Stimulated activated CD8-positive, alpha-beta memory T cell treated with anti-CD3 and anti-CD28 coated beads, Interleukin-4, amount 100 ng/mL, for 48 hours (primary cell): Measurements from ENCODE around the gene PCAT7.
A peak's percentile ranks its signal among the peaks of the same experiment; 100 is the strongest.
"Not testable (repeated sequence)": the region's sequence is repeated elsewhere in the genome, so short reads cannot be mapped to it uniquely, and the experiment has no call there.

ENCODE experiments used
- DNase-seq: peaks from one replicate; pipeline ENCODE4 v3.0.0-alpha.2; 2020

Gene PCAT7

DNA sequence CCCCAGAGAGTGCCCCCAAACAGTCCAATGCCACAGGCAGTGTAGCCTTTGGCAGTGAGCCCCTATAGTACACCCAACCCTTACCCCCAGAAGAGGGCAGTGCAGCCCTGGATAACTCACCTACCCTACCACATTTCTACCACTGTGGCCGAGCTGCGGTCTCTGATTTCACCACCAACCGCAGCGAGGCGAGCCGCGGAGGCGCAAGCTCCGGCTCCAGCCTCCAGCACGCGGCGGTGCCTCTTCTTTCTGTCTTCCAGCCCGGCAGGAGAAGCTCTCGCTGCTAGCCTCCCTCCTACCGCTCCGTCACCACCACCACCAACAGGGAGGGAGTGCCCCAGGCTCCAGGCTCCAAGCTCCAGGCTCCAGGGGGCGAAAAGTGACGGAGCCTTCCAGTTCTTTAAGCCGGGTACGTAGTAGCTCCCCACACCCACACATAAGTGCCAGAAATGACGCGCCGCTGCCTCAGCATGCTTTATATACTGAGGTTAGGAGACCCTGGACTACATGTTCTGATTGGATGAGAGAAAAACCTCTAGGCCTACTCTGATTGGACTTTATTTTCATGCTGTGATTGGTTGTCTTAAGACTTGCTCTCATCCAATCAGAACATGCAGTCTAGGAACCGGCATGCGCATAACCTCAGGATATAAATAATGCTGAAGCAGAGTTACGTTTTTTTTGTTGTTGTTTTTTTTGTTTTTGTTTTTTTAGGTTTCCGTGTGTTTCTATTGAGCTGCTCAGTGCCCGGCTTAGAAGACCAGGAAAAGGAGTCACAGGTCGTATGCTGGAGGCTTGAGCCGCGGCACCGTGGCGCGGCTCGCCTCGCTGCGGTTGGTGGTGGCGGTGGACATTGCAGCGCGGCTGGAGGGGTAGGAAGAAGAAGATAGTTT, at the start of gene PCAT7:
Gene PCAT7, plus strand, starts transcription at position 645 of the 893 bp plus-strand sequence.
- peak; percentile 60 for DNase-seq

- DNase-seq: not testable (repeated sequence)
Observed at GRCh38 chr9:94506370-94506769, 48.5 kb upstream of the PCAT7 start.

DNA sequence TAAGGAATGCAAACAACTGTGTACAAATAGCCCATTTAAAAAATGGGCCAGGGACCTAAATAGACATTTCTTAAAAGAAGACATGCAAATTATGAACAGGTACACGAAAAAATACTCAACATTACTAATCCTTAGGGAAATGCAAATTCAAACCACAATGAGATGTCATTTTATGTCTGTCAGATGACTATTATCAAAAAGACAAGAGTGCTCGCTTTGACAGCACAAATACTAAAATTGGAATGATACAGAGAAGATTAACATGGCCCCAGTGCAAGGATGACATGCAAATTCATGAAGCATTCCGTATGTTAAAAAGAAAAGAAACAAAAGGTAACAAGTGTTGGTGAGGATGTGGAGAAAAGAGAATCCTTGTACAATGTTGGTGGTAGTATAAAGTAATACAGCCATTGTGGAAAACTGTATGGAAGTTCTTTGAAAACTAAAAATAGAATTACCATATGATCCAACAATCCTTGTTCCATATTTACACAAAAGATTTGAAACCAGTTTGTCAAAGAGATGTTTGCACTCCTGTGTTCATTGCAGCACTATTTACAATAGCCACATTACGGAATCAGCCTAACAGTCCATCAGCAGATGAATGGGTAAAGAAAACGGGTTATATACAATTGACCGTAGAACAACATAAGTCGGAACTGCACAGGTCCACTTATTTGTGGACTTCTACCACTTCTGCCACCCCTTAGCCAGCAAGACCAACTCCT, 47.2 kb upstream of the PCAT7 start:
- no peak for DNase-seq

GRCh38 chr9:94511134-94511954, 43.5 kb upstream of the PCAT7 start:
- DNase-seq: no peak

- DNase-seq: no peak
Observed at GRCh38 chr9:94511955-94512265, 43.0 kb upstream of the PCAT7 start.

GRCh38 chr9:94514722-94515121, 40.2 kb upstream of the PCAT7 start:
- no peak for DNase-seq

GRCh38 chr9:94517254-94517653, 37.6 kb upstream of the PCAT7 start:
- DNase-seq: no peak

GRCh38 chr9:94525396-94526035, 29.4 kb upstream of the PCAT7 start:
- no peak for DNase-seq

- DNase-seq: no peak
Observed at GRCh38 chr9:94526271-94526670, 28.6 kb upstream of the PCAT7 start.

GRCh38 chr9:94526951-94527350, 27.9 kb upstream of the PCAT7 start:
- DNase-seq: no peak

DNA sequence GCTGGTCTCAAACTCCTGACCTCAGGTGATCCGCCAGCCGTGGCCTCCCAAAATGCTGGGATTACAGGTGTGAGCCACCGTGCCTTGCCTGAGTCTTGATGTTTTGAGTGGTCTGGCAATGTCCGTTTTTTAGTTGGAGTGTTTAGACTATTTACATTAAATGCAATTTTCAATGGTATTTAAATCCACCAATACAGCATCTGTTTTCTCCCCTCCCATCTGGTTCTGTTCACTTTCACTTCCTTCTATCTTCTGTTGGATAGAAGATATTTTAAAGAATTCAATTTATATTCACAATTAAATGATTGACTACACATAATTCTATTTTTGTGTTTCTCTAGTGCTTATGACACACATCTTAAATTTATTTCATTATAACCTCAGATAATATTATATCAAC, 26.0 kb upstream of the PCAT7 start:
- no peak for DNase-seq

DNA sequence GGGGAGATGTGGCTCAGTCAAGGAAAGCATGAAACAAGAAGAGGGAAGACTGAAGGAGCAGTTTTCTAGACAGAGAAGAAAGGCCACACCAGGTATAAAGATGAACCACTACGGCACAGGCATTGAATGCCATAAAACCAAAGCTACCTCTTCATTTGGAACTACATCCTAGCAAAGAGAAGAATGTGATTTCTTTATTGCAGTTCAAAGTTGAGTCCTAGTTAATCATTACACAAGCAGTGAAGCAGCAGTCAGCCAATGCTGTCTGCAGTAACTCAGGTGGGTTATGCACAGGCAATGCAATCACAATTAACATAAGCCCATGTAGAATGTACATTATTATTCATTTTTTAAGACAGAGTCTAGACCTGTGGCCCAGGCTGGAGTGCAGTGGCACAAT, 21.7 kb upstream of the PCAT7 start:
- DNase-seq: no peak

- no peak for DNase-seq
Observed at GRCh38 chr9:94533601-94534000, 21.3 kb upstream of the PCAT7 start.

- no peak for DNase-seq
Observed at GRCh38 chr9:94534901-94535300, 20.0 kb upstream of the PCAT7 start.

DNA sequence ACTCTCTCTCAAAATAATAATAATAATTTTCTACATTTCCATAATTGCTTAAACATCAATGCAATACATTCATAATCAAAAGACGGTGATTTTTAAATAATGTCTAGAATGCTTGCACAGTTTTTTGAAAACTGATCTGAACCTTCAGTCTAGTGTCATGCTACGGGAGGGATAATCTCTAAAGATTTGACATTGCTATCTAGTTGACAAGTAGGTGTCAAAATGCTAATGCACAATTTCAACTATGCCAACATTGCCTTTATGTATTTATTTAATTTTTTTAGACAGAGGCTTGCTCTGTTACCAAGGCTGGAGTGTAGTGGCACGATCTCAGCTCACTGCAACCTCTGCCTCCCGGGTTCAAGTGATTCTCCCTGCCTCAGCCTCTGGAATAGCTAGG, 16.0 kb upstream of the PCAT7 start:
- no peak for DNase-seq

GRCh38 chr9:94544335-94544734, 10.5 kb upstream of the PCAT7 start:
- not testable (repeated sequence) for DNase-seq

- no peak for DNase-seq
Observed at GRCh38 chr9:94545940-94546339, 8.9 kb upstream of the PCAT7 start.

- no peak for DNase-seq
Observed at GRCh38 chr9:94553029-94553938, 1.6 kb upstream of the PCAT7 start.

- DNase-seq: no peak
Observed at GRCh38 chr9:94554078-94554438, 825 bp upstream of the PCAT7 start.

DNA sequence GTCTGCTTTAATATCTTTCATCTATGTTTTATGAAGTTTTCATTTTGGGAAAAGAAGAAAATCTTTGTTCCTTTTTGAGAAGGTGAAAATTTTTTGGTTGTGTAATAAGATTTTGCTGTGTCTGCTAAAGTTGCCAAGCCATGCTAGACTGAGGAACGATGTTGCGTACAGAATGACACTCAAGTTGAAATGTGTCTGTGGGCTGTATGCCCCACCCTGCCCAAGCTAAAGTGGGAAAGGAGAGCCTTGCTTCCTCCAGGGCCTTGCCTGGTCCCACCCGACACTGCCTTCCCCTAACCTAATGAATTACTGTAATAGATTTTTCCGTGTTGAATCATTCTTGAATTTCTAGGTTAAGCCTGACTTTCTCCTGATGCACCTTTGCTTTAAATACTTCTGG, 2.5 kb downstream of the PCAT7 start:
- no peak for DNase-seq

DNA sequence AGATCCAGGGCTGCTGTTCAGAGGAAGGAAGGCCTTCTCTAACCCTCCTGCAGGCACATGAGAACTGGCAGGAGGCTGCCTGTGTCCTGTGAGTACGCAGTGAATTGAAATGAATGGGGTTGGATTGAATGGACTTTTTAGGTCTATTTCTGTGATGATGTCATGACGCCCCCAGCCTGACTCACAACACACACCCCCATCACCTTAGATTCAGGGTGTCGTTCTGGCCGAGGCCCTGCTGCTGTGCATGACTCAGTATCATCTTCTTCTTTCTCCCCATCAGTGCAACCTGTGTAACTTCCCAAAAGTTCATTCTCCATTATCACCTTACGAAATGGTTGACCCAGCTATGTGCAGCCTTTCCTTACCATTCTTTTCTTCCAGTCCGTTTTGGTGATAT, 5.4 kb downstream of the PCAT7 start:
- DNase-seq: peak; percentile 40

GRCh38 chr9:94563548-94563947, 8.7 kb downstream of the PCAT7 start:
- DNase-seq: no peak
